Activated T-helper 2 cell treated with anti-CD3 and anti-CD28 coated beads, Interferon-gamma antibody, Interleukin-2, Interleukin-4, amounts not matched to agents 10 μg/mL and 5 μg/mL and 100 μg/mL, durations not matched to agents 14 hours and 24 hours and 36 hours (primary cell): ENCODE results near the gene BTNL9. TPM values are rescaled to one million over a fixed set of nuclear protein-coding genes. Genes with fewer than 3 reads are reported as not detected.

Experiments used
- DNase-seq: peaks from one replicate; pipeline ENCODE4 v3.0.0; 2021; ENCODE audit warnings: low spot score
- H3K27ac Mint-ChIP-seq: one replicate; pipeline ENCODE4 v1.8.0; 2021; ENCODE audit warnings: mixed read lengths
- H3K27me3 Mint-ChIP-seq: one replicate; pipeline ENCODE4 v1.8.0; 2021; ENCODE audit warnings: low read depth, mixed read lengths
- H3K36me3 Mint-ChIP-seq: one replicate; pipeline ENCODE4 v1.8.0; 2021; ENCODE audit warnings: low read depth, mixed read lengths
- H3K4me1 Mint-ChIP-seq: one replicate; pipeline ENCODE4 v1.8.0; 2021; ENCODE audit warnings: low read depth, mixed read lengths
- H3K4me3 Mint-ChIP-seq: one replicate; pipeline ENCODE4 v1.8.0; 2021; ENCODE audit warnings: low read depth, mild to moderate bottlenecking, moderate library complexity, mixed read lengths
- H3K9me3 Mint-ChIP-seq: one replicate; pipeline ENCODE4 v1.8.0; 2021; ENCODE audit warnings: mixed read lengths
- intact Hi-C: fragments of 100-400 bp; cut with micrococcal nuclease; formaldehyde crosslinking; loops from one replicate; pipeline ENCODE4 v1.15.1; 2023
- total RNA-seq: library from RNA; stranded (reverse); gene quantifications from 2 replicates; pipeline ENCODE4 v1.2.3, GENCODE V29; 2022

The BTNL9 gene
- total RNA-seq, 1 donor from 2014 or later = not detected

DNA sequence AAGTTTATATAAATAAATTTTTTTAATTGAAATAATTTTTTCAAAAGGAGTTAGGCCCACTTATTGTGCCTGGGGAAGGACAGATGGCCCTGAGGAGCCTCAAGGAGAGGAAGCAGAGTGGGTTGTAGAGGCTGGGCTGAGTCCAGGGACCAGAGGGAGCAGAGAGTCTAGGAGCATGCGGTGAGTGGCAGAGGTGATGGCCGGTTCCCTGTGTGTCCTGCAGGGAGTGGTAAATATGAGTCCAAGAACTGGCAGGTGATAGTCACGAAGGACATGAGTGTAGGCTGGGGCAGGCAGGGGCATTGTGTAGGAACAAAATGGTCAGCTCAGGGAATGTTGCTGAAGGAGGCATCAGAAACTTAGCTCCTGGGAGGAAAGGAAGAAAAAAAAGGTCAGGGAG lies 8.3 kb upstream of the BTNL9 start:
- intact Hi-C loops = no loop called here
- Mint-ChIP-seq H3K36me3 (no peaks in the 10 kb centered on the region), H3K9me3 (no peaks in the 10 kb centered on the region), H3K4me3 (no peak overlapping the region), H3K27me3 (peaks cover 2% of the 10 kb centered on the region), H3K27ac (no peak overlapping the region), H3K4me1 (no peaks in the 10 kb centered on the region)
- no peak for DNase-seq

DNA sequence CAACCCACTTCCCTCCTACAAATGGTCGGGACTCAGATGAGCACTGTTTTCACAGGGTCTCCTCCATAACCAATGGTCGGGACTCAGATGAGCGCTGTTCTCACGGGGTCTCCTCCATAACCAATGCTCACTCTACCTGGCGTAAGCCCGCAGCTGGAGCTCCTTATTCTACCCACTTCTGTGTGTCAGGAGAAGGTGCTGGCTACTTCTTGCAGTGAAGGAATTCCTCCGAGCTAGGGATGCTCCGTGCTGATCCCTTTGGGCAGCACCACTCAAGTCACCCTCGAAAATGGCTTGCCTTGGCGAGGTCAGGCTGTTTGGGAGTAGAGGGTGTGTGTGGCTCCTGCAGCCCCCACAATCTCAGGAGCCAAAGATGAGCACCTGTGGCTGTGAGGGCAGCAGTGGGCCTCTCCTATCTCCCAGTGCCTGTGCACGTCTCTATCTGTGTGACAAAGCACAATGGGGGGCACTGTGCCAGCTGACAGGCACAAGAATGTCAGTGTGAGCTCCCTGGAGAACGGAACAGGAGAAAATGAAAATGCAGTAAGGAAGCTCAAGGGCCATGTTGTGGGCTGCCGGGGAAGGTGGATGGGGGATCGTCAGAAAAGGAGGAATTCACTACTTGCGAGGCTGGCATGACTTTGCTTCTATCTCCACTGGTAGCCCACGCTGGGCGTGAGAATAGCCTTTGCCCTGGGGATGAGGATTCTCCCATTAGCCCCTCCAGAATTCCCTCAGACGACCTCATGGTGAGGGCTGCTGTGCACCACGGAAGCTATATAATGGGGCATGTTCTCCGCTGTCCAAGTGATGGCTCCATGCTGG lies 3.9 kb upstream of the BTNL9 start:
- no peaks in the 10 kb centered on the region for H3K4me1 Mint-ChIP-seq
- no peak overlapping the region for H3K27ac Mint-ChIP-seq
- intact Hi-C loops = no loop called here
- no peaks in the 10 kb centered on the region for H3K9me3 Mint-ChIP-seq
- peaks cover 3% of the 10 kb centered on the region for H3K27me3 Mint-ChIP-seq
- no peak for DNase-seq
- H3K36me3 Mint-ChIP-seq = no peaks in the 10 kb centered on the region
- no peak overlapping the region for H3K4me3 Mint-ChIP-seq

DNA sequence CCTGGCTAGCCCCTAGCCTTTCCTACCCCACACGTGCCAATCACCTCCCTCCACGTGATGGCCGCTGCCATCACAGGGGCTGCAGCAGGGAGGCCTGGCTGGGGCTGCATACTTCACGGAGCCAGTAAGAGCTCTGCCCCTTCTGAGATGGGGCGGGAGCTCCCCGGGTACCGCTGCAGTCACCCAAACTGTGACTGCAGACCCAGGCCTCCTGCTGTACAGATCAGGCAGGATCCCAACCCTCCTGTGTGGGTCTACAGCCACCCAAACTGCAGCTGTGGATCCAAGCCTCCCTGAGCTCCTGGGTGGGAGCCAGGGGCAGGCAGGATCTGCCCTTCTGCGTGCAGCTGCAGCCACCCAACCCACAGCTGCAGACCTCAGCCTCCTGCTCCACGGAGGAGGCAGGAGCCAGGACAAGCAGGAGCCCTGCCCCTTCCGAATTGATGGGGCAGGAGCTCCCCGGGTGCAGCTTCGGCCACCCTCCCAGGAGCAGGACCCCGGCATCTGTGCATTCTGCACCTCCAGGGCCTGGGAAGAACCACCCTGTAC lies 3.2 kb upstream of the BTNL9 start:
- no peaks in the 10 kb centered on the region for H3K9me3 Mint-ChIP-seq
- no peaks in the 10 kb centered on the region for H3K4me1 Mint-ChIP-seq
- no peaks in the 10 kb centered on the region for H3K36me3 Mint-ChIP-seq
- peaks cover 5% of the 10 kb centered on the region for H3K27me3 Mint-ChIP-seq
- no peak overlapping the region for H3K4me3 Mint-ChIP-seq
- no peak overlapping the region for H3K27ac Mint-ChIP-seq
- intact Hi-C loops = no loop called here
- no peak for DNase-seq

DNA sequence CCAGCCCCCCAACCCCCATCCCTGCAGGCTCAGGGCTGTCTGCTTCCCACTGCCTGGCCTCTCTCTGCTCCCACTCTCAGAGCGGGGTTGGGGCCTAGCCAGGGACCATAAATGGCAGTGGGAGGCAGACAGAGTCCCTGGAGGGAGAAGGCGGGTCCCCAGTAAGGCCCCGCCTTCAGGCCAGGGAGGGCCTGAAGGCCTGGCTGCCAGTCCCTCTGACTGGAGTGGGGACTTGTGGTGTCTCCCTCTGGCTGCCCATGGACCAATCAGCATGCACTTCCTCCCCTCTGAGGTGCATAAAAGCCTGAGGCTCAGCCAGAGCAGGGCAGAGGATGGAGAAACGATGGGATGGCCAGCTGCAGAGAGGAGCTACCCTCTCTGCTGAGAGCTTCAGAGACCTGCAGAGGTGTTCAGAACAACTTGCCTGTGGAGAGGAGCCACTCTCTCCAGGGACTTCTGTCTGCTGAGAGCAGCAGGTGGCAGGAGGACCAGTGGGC lies 2.7 kb upstream of the BTNL9 start:
- no peak overlapping the region for H3K4me3 Mint-ChIP-seq
- DNase-seq = no peak
- H3K4me1 Mint-ChIP-seq = no peaks in the 10 kb centered on the region
- H3K27ac Mint-ChIP-seq = no peak overlapping the region
- peaks cover 8% of the 10 kb centered on the region for H3K27me3 Mint-ChIP-seq
- no peaks in the 10 kb centered on the region for H3K9me3 Mint-ChIP-seq
- no peaks in the 10 kb centered on the region for H3K36me3 Mint-ChIP-seq
- intact Hi-C loops = no loop called here

DNA sequence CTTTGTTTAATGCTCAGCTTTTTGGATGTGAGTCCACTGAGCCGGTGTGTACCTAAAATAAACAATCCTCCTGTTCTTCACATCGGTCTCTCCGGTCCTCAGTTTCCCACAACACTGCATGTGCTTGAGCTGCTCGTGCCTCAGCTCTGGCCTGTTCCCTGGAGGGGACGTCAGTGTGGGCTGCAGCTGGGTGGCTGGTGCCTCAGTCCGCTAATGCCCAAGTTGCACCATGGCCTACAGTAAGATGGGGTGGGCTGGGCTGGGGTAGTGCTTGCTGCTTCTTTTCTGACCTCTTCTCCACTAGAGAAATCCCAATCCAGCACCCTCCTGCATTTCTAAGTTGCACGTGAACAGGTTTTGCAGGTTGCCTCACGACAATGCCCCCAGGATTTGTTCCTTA lies 595 bp upstream of the BTNL9 start:
- intact Hi-C loops = no loop called here
- no peaks in the 10 kb centered on the region for H3K9me3 Mint-ChIP-seq
- no peak overlapping the region for H3K4me3 Mint-ChIP-seq
- DNase-seq = no peak
- peaks cover 11% of the 10 kb centered on the region for H3K27me3 Mint-ChIP-seq
- H3K36me3 Mint-ChIP-seq = no peaks in the 10 kb centered on the region
- H3K27ac Mint-ChIP-seq = no peak overlapping the region
- no peaks in the 10 kb centered on the region for H3K4me1 Mint-ChIP-seq

GRCh38 chr5:181040631-181040945 lies 522 bp downstream of the BTNL9 start:
- H3K27ac Mint-ChIP-seq = no peak overlapping the region
- intact Hi-C loops = no loop called here
- H3K4me3 Mint-ChIP-seq = no peak overlapping the region
- H3K4me1 Mint-ChIP-seq = no peaks in the 10 kb centered on the region
- H3K9me3 Mint-ChIP-seq = no peaks in the 10 kb centered on the region
- H3K27me3 Mint-ChIP-seq = peaks cover 11% of the 10 kb centered on the region
- H3K36me3 Mint-ChIP-seq = no peaks in the 10 kb centered on the region
- DNase-seq = no peak

- intact Hi-C loops = no loop called here
- no peak for DNase-seq
- peaks cover 11% of the 10 kb centered on the region for H3K27me3 Mint-ChIP-seq
- no peaks in the 10 kb centered on the region for H3K36me3 Mint-ChIP-seq
- H3K4me1 Mint-ChIP-seq = no peaks in the 10 kb centered on the region
- no peak overlapping the region for H3K4me3 Mint-ChIP-seq
- no peaks in the 10 kb centered on the region for H3K9me3 Mint-ChIP-seq
- no peak overlapping the region for H3K27ac Mint-ChIP-seq
These were observed 977 bp downstream of the BTNL9 start for GRCh38 chr5:181041043-181041442.

- Mint-ChIP-seq H3K4me3 (no peak overlapping the region), H3K27ac (no peak overlapping the region), H3K9me3 (no peaks in the 10 kb centered on the region), H3K27me3 (peaks cover 11% of the 10 kb centered on the region), H3K4me1 (no peaks in the 10 kb centered on the region), H3K36me3 (no peaks in the 10 kb centered on the region)
- peak; percentile 2 for DNase-seq
- intact Hi-C loops = no loop called here
These were observed 2.1 kb downstream of the BTNL9 start for GRCh38 chr5:181042036-181042713.

- intact Hi-C loops = no loop called here
- H3K36me3 Mint-ChIP-seq = no peaks in the 10 kb centered on the region
- DNase-seq = peak; percentile 6
These were observed 2.7 kb downstream of the BTNL9 start for GRCh38 chr5:181042722-181043121.

GRCh38 chr5:181043285-181044092 lies 3.4 kb downstream of the BTNL9 start:
- Mint-ChIP-seq H3K9me3 (no peaks in the 10 kb centered on the region), H3K27ac (no peak overlapping the region), H3K36me3 (no peaks in the 10 kb centered on the region), H3K27me3 (peaks cover 11% of the 10 kb centered on the region), H3K4me3 (no peak overlapping the region), H3K4me1 (no peaks in the 10 kb centered on the region)
- intact Hi-C loops = no loop called here
- peak; percentile 6 for DNase-seq

More at GRCh38 chr5:181042722-181043121, 2.7 kb downstream of the BTNL9 start:
- Mint-ChIP-seq H3K4me3 (no peak overlapping the region), H3K9me3 (no peaks in the 10 kb centered on the region), H3K4me1 (no peaks in the 10 kb centered on the region), H3K27me3 (peaks cover 11% of the 10 kb centered on the region), H3K27ac (no peak overlapping the region)

GRCh38 chr5:181044093-181044599 lies 4.1 kb downstream of the BTNL9 start:
- no peaks in the 10 kb centered on the region for H3K4me1 Mint-ChIP-seq
- peaks cover 13% of the 10 kb centered on the region for H3K27me3 Mint-ChIP-seq
- no peaks in the 10 kb centered on the region for H3K36me3 Mint-ChIP-seq
- intact Hi-C loops = no loop called here
- H3K9me3 Mint-ChIP-seq = no peaks in the 10 kb centered on the region
- no peak overlapping the region for H3K27ac Mint-ChIP-seq
- no peak overlapping the region for H3K4me3 Mint-ChIP-seq
- peak; percentile 6 for DNase-seq

GRCh38 chr5:181044662-181045305 lies 4.7 kb downstream of the BTNL9 start:
- intact Hi-C loops = no loop called here
- Mint-ChIP-seq H3K4me3 (no peak overlapping the region), H3K36me3 (no peaks in the 10 kb centered on the region), H3K27me3 (peaks cover 17% of the 10 kb centered on the region), H3K4me1 (no peaks in the 10 kb centered on the region), H3K27ac (no peak overlapping the region), H3K9me3 (no peaks in the 10 kb centered on the region)
- DNase-seq = no peak
